Fibroblast of skin of right biceps (primary cell): Measurements from ENCODE around the gene GNGT2.
A peak's percentile ranks its signal among the peaks of the same experiment; 100 is the strongest.

ENCODE experiments used
- DNase-seq: peaks from one replicate; pipeline ENCODE4 v3.0.0-alpha.2; 2013

GNGT2 gene

DNA sequence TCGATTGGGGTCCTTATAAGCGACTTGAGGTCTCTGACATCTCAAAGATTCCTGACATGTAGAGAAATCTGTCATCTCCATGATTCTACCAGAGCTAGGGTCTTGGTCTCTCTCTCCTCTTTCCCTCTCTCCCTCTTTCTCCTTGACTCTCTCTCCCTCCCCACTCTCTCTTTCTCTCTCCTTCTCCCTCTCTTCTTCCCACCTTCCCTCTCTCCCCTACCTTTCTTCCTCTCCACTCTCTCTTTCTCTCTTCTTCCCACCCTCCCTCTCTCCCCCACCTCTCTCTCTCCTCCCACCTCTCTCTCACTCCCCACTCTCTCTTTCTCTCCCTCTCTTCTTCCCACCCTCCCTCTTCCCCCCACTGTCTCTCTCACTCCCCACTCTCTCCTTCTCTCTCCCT lies 45.2 kb downstream of the GNGT2 start:
- DNase-seq: no peak

- DNase-seq: no peak
Observed at GRCh38 chr17:49162866-49163265, 47.5 kb downstream of the GNGT2 start.

GRCh38 chr17:49157784-49158183 lies 52.6 kb downstream of the GNGT2 start:
- DNase-seq: peak; percentile 46

DNA sequence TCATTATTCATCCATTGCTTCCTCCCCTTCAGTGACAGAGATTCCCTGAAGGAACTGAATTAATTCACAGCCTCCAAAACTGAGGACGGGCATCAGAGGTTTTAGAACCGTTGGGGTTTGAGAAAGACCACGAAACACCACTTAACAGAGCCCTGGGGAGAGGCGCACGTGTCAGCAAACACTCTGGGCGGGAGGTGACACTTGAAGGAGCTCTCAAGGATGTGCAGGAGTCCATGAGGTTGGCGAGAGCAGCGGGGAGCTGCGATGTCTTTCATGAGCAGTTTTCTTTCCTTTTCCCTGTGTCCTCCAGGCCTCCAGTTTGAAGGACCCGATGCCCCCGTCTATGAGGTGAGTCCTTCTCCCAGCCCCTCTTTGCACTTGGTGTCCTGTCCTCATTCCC lies 54.1 kb downstream of the GNGT2 start:
- DNase-seq: no peak
